GM21786 (cell line): ENCODE measurements around the gene TBXT.
"Not testable (repeated sequence)": the region's sequence is repeated elsewhere in the genome, so short reads cannot be mapped to it uniquely, and the experiment has no call there.

Experiments
- ATAC-seq: cut with Tn5 transposase; IDR thresholded peaks from one replicate; pipeline ENCODE4 v1.9.1; 2021; ENCODE audit not compliant: unreplicated experiment

The TBXT gene

DNA sequence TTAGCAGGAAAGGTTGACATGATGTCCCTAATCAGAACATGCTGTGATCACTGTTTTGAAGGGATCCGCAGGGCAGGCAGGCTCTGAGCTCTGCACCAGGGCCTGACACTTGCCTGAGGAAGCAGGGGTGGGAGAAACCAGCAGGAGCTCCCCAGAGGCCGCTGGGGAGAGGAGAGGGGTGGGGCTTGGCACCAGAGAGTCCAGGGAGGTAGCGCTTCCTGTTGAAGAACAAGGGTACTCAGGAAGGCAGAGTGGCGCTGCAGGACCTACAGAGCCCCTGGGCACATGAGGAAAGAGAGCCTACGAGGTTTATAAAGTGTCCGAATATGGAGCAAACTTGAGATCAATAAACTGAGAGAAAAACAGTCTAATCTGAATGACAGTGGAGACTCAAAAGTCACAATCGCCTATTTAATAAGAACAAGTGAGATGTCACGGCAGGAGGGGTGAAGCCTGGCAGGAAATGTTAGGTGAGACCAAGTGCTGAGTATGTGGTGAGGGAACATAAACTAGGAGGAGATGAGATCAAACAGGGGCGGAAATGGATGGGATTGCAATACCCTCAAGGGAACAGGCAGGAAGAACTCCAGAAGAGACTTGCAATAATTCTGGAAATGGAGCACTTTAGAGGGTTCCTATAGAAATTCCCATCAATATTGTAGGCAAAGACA, 5.8 kb upstream of the TBXT start:
- peak; percentile 49 for ATAC-seq

- no peak for ATAC-seq
Measured at GRCh38 chr6:166172546-166172945, 4.9 kb upstream of the TBXT start.

GRCh38 chr6:166169549-166170421, 2.1 kb upstream of the TBXT start:
- ATAC-seq: no peak

GRCh38 chr6:166168616-166169548, 1.2 kb upstream of the TBXT start:
- ATAC-seq: no peak

DNA sequence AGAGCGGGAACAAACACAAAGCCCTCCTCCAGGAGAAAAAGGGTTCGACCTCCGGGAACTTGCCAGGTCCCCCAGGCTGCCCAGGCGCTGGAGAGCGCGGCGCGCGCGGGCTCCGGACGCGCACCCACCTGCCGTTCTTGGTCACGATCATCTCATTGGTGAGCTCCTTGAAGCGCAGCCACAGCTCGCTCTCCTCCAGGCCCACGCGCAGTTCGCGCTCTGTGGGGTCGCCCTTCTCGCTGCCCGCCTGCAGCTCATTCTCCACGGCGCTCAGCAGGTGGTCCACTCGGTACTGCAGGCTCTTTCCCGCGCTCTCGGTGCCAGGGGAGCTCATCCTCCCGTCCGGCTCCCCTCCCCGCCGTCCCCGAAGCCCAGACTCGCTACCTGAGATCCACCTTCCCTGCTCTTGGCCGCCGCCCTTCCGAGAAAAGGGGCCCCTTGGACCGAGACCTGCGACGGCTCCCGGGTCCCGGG, 356 bp downstream of the TBXT start:
- no peak for ATAC-seq

DNA sequence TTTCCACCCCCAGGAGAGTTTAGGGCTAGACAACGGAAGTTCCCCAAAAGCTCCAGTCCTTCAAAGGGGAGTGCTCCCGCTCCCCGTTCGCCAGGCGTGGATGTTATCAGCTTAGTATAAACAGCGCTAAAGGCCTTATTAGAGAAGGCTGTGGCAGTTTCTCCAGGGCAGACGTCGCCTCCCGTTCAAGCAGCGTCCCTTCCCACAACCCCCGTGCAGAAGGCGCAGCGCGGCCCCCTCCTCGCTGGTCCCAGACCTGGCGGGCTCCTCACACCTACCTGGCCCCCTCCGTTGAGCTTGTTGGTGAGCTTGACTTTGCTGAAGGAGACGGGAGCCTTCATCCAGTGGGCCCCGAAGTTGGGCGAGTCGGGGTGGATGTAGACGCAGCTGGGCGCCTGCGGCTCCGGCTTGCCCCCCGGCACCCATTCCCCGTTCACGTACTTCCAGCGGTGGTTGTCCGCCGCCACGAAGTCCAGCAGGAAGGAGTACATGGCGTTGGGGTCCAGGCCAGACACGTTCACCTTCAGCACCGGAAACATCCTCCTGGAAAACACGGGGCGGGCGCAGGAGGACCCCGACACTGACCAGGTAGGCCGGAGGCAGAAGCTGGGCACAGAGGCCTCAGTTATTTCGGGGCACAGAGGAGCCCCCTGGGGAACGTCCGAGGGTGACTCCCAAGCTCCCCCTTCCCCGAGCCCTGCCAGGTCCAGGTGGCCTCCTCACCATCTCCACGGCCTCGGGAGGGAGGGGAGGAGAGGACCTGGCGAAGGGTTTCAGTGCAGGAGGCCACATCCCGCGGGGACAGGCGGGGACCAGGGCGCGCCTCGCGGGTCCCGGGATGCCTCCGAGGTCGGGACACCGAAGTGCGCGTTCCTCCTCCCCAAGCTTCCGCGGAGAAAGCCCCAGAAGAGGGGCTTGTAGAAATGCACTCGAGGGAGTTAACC, 1.1 kb downstream of the TBXT start:
- no peak for ATAC-seq

- no peak for ATAC-seq
Measured at GRCh38 chr6:166165558-166166313, 1.9 kb downstream of the TBXT start.

DNA sequence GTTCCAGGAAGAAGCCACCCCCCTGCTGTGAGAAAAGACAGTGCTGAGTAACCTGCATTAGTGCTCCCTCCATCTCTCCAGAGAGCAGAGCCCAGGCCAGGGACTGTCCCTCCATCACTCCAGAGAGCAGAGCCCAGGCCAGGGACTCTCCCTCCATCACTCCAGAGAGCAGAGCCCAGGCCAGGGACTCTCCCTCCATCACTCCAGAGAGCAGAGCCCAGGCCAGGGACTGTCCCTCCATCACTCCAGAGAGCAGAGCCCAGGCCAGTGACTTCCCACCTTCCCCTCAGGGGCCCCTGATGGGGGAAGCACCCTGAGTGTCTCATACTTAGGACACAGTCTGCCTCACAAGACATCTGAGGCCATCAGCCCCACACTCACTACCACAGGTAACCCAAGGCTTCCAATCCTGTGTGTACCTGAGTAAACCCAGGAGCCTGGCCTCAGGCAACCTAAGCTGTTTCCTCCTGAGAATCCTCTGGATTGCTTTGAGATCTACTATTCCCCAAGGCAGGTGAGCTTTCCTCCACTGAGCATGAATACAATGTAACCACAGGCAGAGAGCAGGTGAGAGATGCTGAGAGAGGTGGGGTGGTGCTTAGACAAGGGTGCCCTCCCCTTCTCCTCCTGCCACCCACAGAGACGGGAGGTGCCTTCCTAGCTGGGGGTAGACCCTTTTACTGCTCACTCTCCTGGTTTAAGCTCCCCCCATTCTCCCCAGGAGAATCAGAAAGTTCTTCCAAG, 4.9 kb downstream of the TBXT start:
- ATAC-seq: peak; percentile 43

GRCh38 chr6:166157930-166158617, 9.6 kb downstream of the TBXT start:
- ATAC-seq: no peak

- no peak for ATAC-seq
Measured at GRCh38 chr6:166156942-166157341, 10.7 kb downstream of the TBXT start.

DNA sequence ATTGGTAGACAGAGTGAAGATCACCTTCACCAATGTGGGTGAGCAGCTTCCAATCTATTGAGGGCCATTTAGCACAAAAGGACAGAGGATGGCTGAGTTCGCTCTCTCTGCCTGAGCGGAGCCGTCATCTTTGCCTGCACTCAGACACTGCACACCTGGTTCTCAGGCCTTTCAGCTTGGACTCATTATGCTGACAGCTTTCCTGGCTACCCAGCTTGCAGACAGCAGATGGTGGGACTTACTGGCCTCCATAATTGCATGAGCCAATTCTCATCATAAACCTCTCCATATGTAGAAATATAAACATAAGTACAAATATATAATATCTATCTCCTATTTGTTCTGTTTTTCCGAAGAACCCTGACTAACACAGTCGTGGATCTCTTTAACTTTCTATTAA, 13.7 kb downstream of the TBXT start:
- ATAC-seq: no peak

GRCh38 chr6:166152660-166153059, 15.0 kb downstream of the TBXT start:
- ATAC-seq: no peak

- ATAC-seq: no peak
Measured at GRCh38 chr6:166151798-166152197, 15.9 kb downstream of the TBXT start.

- no peak for ATAC-seq
Measured at GRCh38 chr6:166145751-166146150, 21.9 kb downstream of the TBXT start.

- ATAC-seq: no peak
Measured at GRCh38 chr6:166143011-166143410, 24.6 kb downstream of the TBXT start.

DNA sequence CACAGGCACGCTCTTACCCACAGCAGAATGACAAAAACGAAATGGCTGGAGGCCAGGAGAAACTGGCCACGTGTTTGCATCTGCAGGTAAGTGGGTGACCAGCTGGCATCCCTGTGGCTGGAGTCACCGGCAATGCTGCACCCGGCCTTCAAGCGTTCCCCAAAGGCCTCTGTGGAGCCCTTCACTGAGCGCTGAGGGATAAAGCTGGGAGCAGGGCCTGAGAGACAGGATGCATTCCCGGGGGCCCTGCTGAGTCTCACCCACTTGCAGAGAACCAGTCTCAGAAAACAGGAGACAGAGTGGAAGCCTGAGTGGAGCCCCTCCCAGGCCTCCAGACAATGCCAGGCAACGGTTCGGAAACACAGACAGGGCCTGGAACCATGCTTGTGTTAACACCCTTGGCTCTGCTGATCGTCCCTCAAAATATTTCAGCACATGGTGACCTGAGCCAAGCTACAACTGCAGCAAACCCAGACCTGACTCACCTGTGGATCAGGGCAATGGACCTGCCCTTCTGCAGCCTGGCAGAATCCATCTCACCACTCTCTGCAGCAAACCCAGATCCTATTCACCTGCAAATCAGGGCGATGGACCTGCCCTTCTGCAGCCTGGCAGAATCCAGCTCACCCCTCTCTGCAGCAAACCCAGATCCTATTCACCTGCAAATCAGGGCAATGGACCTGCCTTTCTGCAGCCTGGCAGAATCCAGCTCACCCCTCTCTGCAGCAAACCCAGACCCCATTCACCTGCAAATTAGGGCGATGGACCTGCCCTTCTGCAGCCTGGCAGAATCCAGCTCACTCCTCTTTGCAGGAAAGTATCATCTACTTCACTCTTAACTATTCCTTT, 39.8 kb downstream of the TBXT start:
- no peak for ATAC-seq

- not testable (repeated sequence) for ATAC-seq
Measured at GRCh38 chr6:166123115-166123514, 44.5 kb downstream of the TBXT start.
